ENCODE data around the gene ABHD16B.

GRCh38 chr20:63894358-63895201 lies 33.3 kb downstream of the ABHD16B start, which contains the start of gene DNAJC5:
- TF ChIP-seq, protein P1, sequence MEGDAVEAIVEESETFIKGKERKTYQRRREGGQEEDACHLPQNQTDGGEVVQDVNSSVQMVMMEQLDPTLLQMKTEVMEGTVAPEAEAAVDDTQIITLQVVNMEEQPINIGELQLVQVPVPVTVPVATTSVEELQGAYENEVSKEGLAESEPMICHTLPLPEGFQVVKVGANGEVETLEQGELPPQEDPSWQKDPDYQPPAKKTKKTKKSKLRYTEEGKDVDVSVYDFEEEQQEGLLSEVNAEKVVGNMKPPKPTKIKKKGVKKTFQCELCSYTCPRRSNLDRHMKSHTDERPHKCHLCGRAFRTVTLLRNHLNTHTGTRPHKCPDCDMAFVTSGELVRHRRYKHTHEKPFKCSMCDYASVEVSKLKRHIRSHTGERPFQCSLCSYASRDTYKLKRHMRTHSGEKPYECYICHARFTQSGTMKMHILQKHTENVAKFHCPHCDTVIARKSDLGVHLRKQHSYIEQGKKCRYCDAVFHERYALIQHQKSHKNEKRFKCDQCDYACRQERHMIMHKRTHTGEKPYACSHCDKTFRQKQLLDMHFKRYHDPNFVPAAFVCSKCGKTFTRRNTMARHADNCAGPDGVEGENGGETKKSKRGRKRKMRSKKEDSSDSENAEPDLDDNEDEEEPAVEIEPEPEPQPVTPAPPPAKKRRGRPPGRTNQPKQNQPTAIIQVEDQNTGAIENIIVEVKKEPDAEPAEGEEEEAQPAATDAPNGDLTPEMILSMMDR (IDR thresholded peaks at IDR 0.05): no peak
- peak in 3 of 4 donors; percentile 42 to 76 (median 64) for TF ChIP-seq POLR2A (IDR thresholded peaks at IDR 0.05)
